Umbilical cord (tissue), 2 donors: Measurements from ENCODE around the gene SNRNP25. TPM values are rescaled to one million over a fixed set of nuclear protein-coding genes. Genes with fewer than 3 reads are reported as not detected.

Experiments
- DNase-seq: peaks from one replicate; pipeline ENCODE4 v3.0.0-alpha.2; 2015; ENCODE audit warnings: low spot score
- total RNA-seq: library from RNA; depleted of rRNA; stranded (reverse); fragments of >200 nt; gene quantifications from one replicate; pipeline ENCODE4 v1.2.3, GENCODE V29; 2014; ENCODE audit warnings: low replicate concordance; ENCODE audit not compliant: insufficient read depth

The SNRNP25 gene
- total RNA-seq, 1 donor from 2014 or later: 11.1 TPM

- no peak for DNase-seq
These were observed 9.4 kb downstream of the SNRNP25 start for GRCh38 chr16:62968-63391.

DNA sequence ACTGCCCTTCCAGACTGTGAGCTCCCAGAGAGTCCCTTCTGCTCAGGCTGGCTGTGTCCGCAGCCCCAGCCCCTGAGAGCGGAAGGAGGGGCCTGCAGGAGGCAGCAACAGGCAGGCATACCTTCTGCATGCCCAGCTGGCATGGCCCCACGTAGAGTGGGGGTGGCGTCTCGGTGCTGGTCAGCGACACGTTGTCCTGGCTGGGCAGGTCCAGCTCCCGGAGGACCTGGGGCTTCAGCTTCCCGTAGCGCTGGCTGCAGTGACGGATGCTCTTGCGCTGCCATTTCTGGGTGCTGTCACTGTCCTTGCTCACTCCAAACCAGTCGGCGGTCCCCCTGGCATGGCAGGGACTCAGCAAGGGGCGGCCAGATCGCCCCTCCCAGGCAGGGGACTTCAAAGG is 9.8 kb downstream of the SNRNP25 start:
- DNase-seq: no peak

DNA sequence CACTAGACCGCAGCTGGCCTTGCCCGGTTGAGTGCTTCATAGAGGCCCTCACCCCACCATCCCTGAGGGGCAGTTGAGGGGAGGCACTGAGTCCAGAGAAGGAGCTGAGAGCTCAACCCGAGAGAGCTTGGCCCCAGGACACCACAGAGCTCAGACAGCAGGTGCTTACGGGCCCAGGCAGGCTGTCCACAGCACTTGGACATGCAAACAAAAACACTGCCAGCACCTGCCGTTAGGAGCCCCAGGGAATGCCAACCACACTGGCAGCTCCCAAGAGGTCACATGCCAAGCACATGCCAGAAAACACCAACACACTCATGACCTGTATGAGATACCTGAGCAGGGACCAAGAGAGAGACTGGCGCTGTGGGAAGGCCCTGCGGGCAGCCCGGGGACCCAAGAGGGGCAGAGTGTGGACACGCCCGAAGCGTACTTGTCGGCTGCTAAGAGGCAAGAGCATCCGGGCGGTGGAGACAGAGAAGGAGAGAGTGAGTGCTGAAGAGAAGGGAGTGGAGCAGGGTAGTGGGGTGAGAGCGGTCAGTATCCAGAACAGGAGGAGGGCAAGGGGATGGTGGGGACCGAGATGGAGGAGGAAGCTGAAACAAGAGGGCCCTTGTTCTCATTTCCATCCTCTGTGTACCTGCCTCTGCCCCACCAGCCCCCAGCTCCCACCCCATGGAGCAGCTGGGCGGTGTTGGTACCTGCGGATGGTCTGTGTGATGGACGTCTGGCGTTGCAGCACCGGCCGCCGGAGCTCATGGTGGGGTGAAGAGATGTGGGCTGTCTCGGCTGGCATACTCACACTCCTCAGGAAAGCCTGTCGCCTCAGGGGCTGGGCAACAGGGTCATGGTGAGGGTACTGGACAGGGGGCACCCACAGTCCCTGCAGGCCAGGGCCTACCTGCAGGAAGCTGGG is 10.6 kb downstream of the SNRNP25 start:
- no peak for DNase-seq

DNA sequence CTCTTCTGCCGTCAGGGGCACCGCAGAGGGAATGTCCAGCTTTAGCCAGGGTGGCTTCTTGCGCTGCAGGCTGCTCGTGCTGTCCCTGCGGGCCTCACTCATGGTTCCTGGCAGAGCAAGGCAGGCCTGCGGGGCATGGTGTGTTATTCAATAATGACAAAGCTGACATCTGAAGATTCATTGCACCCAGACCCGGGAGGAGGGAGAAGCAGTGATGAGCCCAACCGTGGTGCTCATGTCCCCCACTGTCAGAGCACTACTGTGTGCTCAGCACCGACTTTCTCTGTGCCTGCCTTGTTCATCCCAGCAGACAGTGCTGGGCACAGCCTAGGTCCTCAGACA is 11.3 kb downstream of the SNRNP25 start:
- DNase-seq: no peak

- DNase-seq: peak; percentile 69
These were observed 12.1 kb downstream of the SNRNP25 start for GRCh38 chr16:65745-66144.

DNA sequence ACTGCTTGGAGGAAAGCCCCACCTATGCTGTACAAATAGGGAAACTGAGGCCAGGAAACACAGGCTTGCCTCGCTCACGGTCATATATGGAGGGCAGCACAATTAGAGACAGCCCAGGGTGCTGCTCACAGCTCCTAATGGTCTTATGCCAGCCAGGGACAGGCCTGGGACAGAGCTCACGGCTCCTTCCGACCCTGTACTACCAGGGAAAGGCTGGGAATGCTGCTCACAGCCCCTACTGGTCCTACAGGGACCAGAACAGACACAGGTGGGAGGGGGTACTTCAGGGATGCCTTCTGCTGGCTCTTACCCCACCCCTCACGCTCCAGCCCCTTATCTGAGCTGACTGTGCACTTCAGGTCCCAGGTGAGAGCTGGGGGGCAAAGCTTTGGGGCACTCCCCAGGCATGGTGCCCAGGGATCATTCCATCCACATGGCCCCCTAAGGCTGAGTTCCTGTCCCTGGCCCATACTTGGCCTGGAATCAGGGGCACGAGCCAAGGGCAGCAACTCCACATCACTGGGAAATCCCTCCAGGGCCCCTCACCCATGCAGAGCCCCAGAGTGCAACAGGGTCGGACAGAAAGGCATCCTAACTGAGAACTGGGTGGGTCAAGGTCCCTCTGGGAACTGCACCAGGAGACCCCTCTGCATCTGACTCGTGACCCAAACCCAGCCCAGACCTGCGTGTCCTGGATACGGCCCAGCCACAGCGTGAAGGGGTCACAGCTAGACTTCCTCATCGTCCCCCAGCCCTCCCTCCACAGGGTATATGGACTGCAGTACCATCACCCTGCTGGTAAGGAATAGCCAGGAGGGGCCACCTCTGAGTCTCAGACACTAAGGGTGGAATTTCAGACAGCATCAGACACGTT is 12.9 kb downstream of the SNRNP25 start:
- DNase-seq: no peak

- no peak for DNase-seq
These were observed 13.7 kb downstream of the SNRNP25 start for GRCh38 chr16:67183-67791.

DNA sequence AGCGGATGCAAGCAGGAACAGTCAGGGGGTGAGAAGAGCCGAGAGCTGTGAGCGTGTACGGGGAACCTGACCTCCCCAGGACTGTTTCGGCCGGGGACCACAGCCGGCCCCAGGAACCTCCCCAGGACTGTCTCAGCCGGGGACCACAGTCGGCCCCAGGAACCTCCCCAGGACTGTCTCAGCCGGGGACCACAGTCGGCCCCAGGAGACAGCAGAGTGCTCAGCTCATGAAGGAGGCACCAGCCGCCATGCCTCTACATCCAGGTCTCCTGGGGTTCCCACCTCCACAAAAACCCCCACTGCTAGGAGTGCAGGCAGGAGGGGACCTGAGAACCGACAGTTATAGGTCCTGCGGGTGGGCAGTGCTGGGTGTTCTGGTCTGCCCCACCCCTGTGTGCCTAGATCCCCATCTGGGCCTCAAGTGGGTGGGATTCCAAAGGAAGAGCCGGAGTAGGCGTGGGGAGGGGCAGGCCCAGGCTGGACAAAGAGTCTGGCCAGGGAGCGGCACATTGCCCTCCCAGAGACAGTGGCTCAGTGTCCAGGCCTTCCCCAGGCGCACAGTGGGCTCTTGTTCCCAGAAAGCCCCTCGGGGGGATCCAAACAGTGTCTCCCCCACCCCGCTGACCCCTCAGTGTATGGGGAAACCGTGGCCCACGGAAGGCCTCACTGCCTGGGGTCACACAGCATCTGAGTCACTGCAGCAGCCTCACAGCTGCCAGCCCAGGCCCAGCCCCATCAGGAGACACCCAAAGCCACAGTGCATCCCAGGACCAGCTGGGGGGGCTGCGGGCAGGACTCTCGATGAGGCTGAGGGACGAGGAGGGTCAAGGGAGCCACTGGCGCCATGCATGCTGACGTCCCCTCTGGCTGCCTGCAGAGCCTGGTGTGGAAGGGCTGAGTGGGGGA is 14.5 kb downstream of the SNRNP25 start:
- DNase-seq: peak; percentile 65

GRCh38 chr16:69181-69580 is 15.6 kb downstream of the SNRNP25 start:
- DNase-seq: no peak

GRCh38 chr16:71210-71539 is 17.5 kb downstream of the SNRNP25 start:
- no peak for DNase-seq

GRCh38 chr16:71540-72401 is 18.1 kb downstream of the SNRNP25 start:
- peak; percentile 91 for DNase-seq

GRCh38 chr16:72561-73548 is 19.2 kb downstream of the SNRNP25 start, which contains the start of gene RHBDF1:
Gene RHBDF1, minus strand, starts transcription at chr16:72631. Its CDS starts 7,616 bp downstream, at chr16:65015.
- peak; percentile 67 for DNase-seq

DNA sequence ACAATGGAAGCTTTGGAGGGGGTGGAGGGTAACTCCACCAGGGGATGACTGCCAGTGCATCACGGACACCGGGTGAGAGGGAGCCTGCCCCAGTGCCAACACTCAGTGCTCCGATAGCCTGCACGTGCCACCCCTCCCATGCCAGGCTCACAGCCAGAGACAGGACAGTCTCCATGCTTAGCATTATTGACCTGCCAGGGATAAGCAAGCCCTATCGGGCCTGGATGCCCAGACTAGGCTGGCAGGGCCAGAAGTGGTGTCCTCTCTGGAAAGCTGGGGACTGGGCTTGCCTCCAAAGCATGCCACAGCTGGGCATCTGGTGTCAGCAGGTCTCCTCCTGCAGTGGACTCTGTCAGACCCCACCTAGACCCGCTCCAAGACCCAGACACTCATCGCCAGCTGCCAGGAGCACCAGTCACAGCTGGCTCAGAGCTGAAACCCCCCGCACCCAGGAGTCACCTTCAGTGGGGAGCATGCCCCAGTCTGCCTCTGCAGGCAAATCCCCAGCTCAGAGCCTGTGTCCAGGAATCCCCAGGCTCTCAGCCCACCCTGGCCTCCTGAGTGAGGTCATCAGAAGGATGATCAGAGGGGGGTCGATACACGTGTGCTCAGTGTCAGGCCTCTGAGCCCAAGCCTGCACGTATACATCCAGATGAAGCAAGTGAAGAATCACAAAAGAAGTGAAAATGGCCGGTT is 20.6 kb downstream of the SNRNP25 start:
- peak; percentile 39 for DNase-seq

DNA sequence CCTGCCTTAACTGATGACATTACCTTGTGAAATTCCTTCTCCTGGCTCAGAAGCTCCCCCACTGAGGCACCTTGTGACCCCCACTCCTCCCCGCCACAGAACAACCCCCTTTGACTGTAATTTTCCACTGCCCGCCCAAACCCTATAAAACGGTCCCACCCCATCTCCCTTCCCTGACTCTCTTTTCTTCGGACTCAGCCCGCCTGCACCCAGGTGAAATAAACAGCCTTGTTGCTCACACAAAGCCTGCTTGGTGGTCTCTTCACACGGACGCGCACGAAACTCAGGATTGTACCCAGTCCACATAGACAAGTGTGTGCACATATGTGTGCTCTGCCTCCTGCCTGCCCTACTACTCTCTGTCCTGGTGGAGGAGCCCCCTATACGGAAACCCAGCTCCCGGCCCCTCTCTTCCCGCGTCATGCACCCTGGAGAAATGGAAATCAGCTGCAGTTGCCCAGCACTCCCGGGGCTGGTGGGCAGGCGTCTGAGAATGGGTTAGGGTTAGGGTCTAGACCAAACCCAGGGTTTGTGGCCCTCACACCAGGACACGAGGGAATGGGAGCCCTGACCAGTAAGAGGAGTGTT is 21.2 kb downstream of the SNRNP25 start:
- DNase-seq: no peak

- peak; percentile 85 for DNase-seq
These were observed 22.2 kb downstream of the SNRNP25 start for GRCh38 chr16:75580-76501.

GRCh38 chr16:76535-77272 is 23.1 kb downstream of the SNRNP25 start:
- DNase-seq: peak; percentile 89
